Measurements from ENCODE around the gene SORCS2.

SORCS2 gene

GRCh38 chr4:7338876-7339623, 146.7 kb downstream of the SORCS2 start:
- DNase-seq (ENCODE audit: extremely low read depth, low read depth) = no peak
- no peak for TF ChIP-seq CTCF (IDR thresholded peaks at IDR 0.05; ENCODE audit: low read depth, low read length)

- DNase-seq (ENCODE audit: extremely low read depth, low read depth) = no peak
- TF ChIP-seq CTCF (IDR thresholded peaks at IDR 0.05; ENCODE audit: low read depth, low read length) = no peak
Measured at GRCh38 chr4:7339751-7340552, 147.6 kb downstream of the SORCS2 start.

- TF ChIP-seq CTCF (IDR thresholded peaks at IDR 0.05; ENCODE audit: low read depth, low read length) = no peak
- DNase-seq (ENCODE audit: extremely low read depth, low read depth) = no peak
Measured at GRCh38 chr4:7340553-7341433, 148.5 kb downstream of the SORCS2 start.

- no peak for DNase-seq (ENCODE audit: extremely low read depth, low read depth)
- no peak for TF ChIP-seq CTCF (IDR thresholded peaks at IDR 0.05; ENCODE audit: low read depth, low read length)
Measured at GRCh38 chr4:7341491-7342222, 149.3 kb downstream of the SORCS2 start.

GRCh38 chr4:7342223-7343080, 150.1 kb downstream of the SORCS2 start:
- no peak for DNase-seq (ENCODE audit: extremely low read depth, low read depth)
- no peak for TF ChIP-seq CTCF (IDR thresholded peaks at IDR 0.05; ENCODE audit: low read depth, low read length)

GRCh38 chr4:7343081-7343655, 150.8 kb downstream of the SORCS2 start:
- no peak for TF ChIP-seq CTCF (IDR thresholded peaks at IDR 0.05; ENCODE audit: low read depth, low read length)
- DNase-seq (ENCODE audit: extremely low read depth, low read depth) = no peak

Measured in AG09319 (cell line).